Measurements from ENCODE around the gene ATP9B.

ATP9B gene

GRCh38 chr18:79299272-79299671, 230.1 kb downstream of the ATP9B start:
- Histone ChIP-seq H3K27me3 (replicated peaks; ENCODE audit: control insufficient read depth, insufficient read depth, low read length) (no peaks in the 10 kb centered on the region), H3K9me3 (ENCODE audit: control insufficient read depth, low read length) (no peaks in the 10 kb centered on the region), H3K9ac (ENCODE audit: low read length) (no peak overlapping the region), H3K4me3 (ENCODE audit: low read length) (no peak overlapping the region), H3K4me1 (ENCODE audit: control insufficient read depth, insufficient read depth, low read length) (no peaks in the 10 kb centered on the region), H3K36me3 (ENCODE audit: control insufficient read depth, insufficient read depth, low read length, severe bottlenecking) (peaks cover 16% of the 10 kb centered on the region)
- DNase-seq (ENCODE audit: low read depth) = no peak

DNA sequence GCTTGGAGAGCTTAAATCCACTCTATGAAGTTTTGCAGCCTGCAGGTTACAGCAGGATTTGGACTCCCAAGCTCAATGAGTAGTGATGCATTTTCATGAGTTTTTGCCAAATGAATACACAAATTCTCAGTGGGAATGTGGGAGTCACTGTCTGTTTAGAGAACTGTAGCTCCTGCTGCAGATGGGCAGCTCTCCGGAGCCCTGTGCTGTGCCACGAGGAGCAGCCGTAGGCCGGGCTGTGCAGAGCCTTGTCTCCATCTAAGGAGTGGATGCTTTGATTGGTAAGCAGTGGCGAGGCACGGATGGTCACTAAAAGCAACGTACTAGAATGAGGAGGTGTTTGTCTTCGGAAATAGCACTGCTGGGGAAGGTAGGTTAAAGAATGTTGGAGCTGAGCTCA, 230.5 kb downstream of the ATP9B start:
- Histone ChIP-seq H3K36me3 (ENCODE audit: control insufficient read depth, insufficient read depth, low read length, severe bottlenecking) (peaks cover 15% of the 10 kb centered on the region), H3K9me3 (ENCODE audit: control insufficient read depth, low read length) (no peaks in the 10 kb centered on the region), H3K27me3 (replicated peaks; ENCODE audit: control insufficient read depth, insufficient read depth, low read length) (no peaks in the 10 kb centered on the region), H3K4me3 (ENCODE audit: low read length) (no peak overlapping the region), H3K9ac (ENCODE audit: low read length) (no peak overlapping the region), H3K4me1 (ENCODE audit: control insufficient read depth, insufficient read depth, low read length) (no peaks in the 10 kb centered on the region)
- DNase-seq (ENCODE audit: low read depth) = no peak

DNA sequence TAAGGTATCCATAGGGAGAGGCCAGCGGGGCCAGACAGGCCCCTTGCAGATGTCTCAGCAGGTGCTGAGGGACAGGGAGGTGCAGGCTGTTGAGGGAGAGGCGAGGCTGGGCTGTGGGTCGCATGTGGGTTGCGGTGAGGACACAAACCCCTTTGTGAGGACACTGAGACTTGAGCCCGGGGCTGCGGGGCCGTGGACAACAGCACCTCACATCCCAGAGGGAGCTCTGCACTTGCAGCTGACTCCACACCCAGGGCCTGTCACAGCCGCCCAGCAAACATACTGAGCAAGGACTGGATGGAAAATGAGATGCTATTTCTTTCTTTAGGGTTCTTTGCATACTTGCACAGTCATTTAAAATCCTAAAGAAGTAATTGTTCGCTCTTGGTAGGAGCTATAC, 231.2 kb downstream of the ATP9B start:
- H3K27me3 ChIP-seq (replicated peaks; ENCODE audit: control insufficient read depth, insufficient read depth, low read length) = no peaks in the 10 kb centered on the region
- DNase-seq (ENCODE audit: low read depth) = no peak
- no peaks in the 10 kb centered on the region for H3K4me1 ChIP-seq (ENCODE audit: control insufficient read depth, insufficient read depth, low read length)
- H3K36me3 ChIP-seq (ENCODE audit: control insufficient read depth, insufficient read depth, low read length, severe bottlenecking) = peaks cover 22% of the 10 kb centered on the region
- no peaks in the 10 kb centered on the region for H3K9me3 ChIP-seq (ENCODE audit: control insufficient read depth, low read length)
- H3K9ac ChIP-seq (ENCODE audit: low read length) = no peak overlapping the region
- H3K4me3 ChIP-seq (ENCODE audit: low read length) = no peak overlapping the region

- H3K4me1 ChIP-seq (ENCODE audit: control insufficient read depth, insufficient read depth, low read length) = no peaks in the 10 kb centered on the region
- no peaks in the 10 kb centered on the region for H3K27me3 ChIP-seq (replicated peaks; ENCODE audit: control insufficient read depth, insufficient read depth, low read length)
- H3K9ac ChIP-seq (ENCODE audit: low read length) = no peak overlapping the region
- H3K4me3 ChIP-seq (ENCODE audit: low read length) = no peak overlapping the region
- DNase-seq (ENCODE audit: low read depth) = no peak
- peaks cover 32% of the 10 kb centered on the region for H3K36me3 ChIP-seq (ENCODE audit: control insufficient read depth, insufficient read depth, low read length, severe bottlenecking)
- no peaks in the 10 kb centered on the region for H3K9me3 ChIP-seq (ENCODE audit: control insufficient read depth, low read length)
Observed at GRCh38 chr18:79302120-79302519, 232.9 kb downstream of the ATP9B start.

DNA sequence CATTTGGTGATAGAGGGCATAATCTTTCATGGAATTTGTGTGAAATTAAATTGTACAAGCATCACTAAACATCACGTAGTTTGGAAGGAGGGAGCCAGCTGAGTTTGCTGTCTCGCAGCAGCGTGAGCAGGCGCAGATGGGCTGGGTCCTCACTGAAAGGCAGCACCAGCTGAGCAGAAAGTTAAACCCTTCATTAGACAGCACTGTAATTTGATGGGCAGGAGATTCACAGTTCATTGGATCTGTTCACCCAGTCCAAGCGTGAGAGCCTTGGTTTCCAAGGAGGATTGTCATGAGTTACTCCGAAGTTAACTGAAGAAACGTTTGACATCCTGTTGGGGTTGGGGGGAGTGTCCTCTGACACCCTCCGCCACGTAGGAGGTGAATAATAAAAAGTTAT, 236.7 kb downstream of the ATP9B start:
- H3K36me3 ChIP-seq (ENCODE audit: control insufficient read depth, insufficient read depth, low read length, severe bottlenecking) = peaks cover 37% of the 10 kb centered on the region
- no peak for DNase-seq (ENCODE audit: low read depth)

GRCh38 chr18:79309614-79310358, 240.6 kb downstream of the ATP9B start:
- Histone ChIP-seq H3K4me3 (ENCODE audit: low read length) (no peak overlapping the region), H3K9ac (ENCODE audit: low read length) (no peak overlapping the region), H3K4me1 (ENCODE audit: control insufficient read depth, insufficient read depth, low read length) (peaks cover 3% of the 10 kb centered on the region), H3K27me3 (replicated peaks; ENCODE audit: control insufficient read depth, insufficient read depth, low read length) (no peaks in the 10 kb centered on the region), H3K36me3 (ENCODE audit: control insufficient read depth, insufficient read depth, low read length, severe bottlenecking) (peaks cover 35% of the 10 kb centered on the region), H3K9me3 (ENCODE audit: control insufficient read depth, low read length) (no peaks in the 10 kb centered on the region)
- DNase-seq (ENCODE audit: low read depth) = no peak

More for the DNA sequence above, 236.7 kb downstream of the ATP9B start:
- Histone ChIP-seq H3K9me3 (ENCODE audit: control insufficient read depth, low read length) (no peaks in the 10 kb centered on the region), H3K27me3 (replicated peaks; ENCODE audit: control insufficient read depth, insufficient read depth, low read length) (no peaks in the 10 kb centered on the region), H3K4me1 (ENCODE audit: control insufficient read depth, insufficient read depth, low read length) (peaks cover 3% of the 10 kb centered on the region), H3K9ac (ENCODE audit: low read length) (no peak overlapping the region), H3K4me3 (ENCODE audit: low read length) (no peak overlapping the region)

DNA sequence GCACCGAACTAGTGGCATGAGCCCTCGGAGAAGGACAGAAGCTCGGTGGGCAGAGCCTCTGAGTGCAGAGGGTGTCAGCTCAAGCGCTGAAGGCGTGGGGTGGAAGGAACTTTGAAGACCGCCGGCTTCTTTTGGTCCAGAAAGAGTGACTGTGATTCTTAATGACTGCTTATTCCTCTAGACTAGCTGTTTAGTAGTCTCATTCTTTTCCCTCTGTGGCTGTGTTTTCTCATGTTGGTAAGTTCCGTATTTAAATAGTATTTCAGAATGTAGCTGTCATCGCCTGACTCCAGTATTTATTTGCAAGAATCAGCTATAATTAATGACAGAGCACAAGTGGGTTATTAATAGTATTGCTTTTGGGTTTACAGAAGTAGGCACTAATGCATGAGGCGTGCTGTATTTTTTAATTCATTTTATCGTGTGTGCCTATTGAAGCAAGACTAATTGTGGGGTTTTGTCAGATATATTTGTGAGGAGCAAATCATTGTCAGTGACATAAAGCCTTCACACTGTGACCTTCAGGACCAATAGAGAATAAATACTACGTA, 245.7 kb downstream of the ATP9B start:
- no peaks in the 10 kb centered on the region for H3K27me3 ChIP-seq (replicated peaks; ENCODE audit: control insufficient read depth, insufficient read depth, low read length)
- H3K4me3 ChIP-seq (ENCODE audit: low read length) = no peak overlapping the region
- H3K4me1 ChIP-seq (ENCODE audit: control insufficient read depth, insufficient read depth, low read length) = peaks cover 3% of the 10 kb centered on the region
- peaks cover 17% of the 10 kb centered on the region for H3K36me3 ChIP-seq (ENCODE audit: control insufficient read depth, insufficient read depth, low read length, severe bottlenecking)
- H3K9ac ChIP-seq (ENCODE audit: low read length) = no peak overlapping the region
- peaks cover 6% of the 10 kb centered on the region for H3K9me3 ChIP-seq (ENCODE audit: control insufficient read depth, low read length)
- DNase-seq (ENCODE audit: low read depth) = no peak

DNA sequence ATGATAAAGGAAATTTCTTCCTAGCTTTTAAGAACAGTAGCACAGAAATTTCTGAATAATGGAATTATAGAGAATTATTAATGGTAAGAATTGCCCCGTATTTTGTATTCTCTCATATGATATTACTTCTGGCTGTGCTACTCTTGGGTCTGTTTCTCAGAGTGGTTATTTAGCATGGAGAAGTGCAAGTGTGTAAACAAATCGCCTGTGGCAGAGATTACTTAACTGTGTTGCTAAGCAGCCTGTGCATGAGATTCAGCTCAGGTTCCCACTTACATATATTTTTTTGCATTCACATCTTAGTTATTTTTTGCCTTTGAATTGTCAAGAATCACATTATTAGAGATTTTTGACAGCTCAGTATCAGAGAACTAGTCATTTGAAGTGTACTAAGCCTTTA, 246.4 kb downstream of the ATP9B start:
- no peak for DNase-seq (ENCODE audit: low read depth)
- Histone ChIP-seq H3K9me3 (ENCODE audit: control insufficient read depth, low read length) (peaks cover 6% of the 10 kb centered on the region), H3K4me3 (ENCODE audit: low read length) (no peak overlapping the region), H3K4me1 (ENCODE audit: control insufficient read depth, insufficient read depth, low read length) (no peaks in the 10 kb centered on the region), H3K9ac (ENCODE audit: low read length) (no peak overlapping the region), H3K27me3 (replicated peaks; ENCODE audit: control insufficient read depth, insufficient read depth, low read length) (no peaks in the 10 kb centered on the region), H3K36me3 (ENCODE audit: control insufficient read depth, insufficient read depth, low read length, severe bottlenecking) (peaks cover 17% of the 10 kb centered on the region)

DNA sequence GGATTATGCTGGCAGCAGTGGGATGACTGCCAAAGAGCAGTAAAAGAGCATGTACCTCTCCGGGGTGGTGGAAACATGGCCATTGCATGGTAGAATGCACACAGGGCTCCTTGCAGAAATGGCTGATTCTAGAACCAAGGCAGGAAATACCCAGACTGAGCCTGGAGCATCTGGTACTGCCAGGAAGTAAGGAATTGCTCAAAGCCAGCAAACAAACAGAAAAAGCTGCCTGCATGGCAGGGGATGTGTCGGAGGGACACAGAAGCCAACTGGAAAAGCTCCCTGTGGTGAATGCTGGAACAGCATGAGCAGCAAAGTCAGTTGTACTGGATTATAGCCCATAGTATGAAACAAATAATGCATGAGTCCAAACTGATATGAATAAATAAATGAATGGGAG, 248.5 kb downstream of the ATP9B start:
- peaks cover 15% of the 10 kb centered on the region for H3K4me1 ChIP-seq (ENCODE audit: control insufficient read depth, insufficient read depth, low read length)
- no peak overlapping the region for H3K4me3 ChIP-seq (ENCODE audit: low read length)
- peaks cover 8% of the 10 kb centered on the region for H3K36me3 ChIP-seq (ENCODE audit: control insufficient read depth, insufficient read depth, low read length, severe bottlenecking)
- no peaks in the 10 kb centered on the region for H3K27me3 ChIP-seq (replicated peaks; ENCODE audit: control insufficient read depth, insufficient read depth, low read length)
- H3K9ac ChIP-seq (ENCODE audit: low read length) = no peak overlapping the region
- H3K9me3 ChIP-seq (ENCODE audit: control insufficient read depth, low read length) = peaks cover 6% of the 10 kb centered on the region
- DNase-seq (ENCODE audit: low read depth) = no peak

DNA sequence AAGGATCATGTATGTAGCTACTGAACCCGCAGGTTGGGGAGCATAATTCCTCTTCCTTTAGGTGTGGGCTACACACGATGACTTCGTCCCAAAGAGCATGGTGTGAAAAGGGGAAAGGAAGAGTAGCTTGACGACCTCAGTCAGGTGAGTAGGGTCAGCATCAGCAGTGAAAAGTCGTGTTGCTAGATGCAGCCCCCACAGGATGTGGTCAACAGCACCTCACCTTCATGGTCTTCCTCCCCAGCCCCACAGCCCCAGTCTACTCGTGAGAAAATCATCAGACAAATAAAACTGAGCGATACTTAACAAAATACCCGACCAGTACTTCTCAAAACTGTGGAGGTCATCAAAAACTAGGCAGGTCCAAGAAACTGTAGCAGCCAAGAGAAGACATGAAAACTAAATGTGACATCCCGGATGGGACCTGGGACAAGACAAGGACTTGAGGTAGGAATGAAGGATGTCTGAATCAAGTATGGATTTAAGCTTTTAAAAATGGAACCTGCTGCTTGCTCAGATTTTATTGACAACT, 249.0 kb downstream of the ATP9B start:
- H3K4me1 ChIP-seq (ENCODE audit: control insufficient read depth, insufficient read depth, low read length) = peaks cover 17% of the 10 kb centered on the region
- no peaks in the 10 kb centered on the region for H3K27me3 ChIP-seq (replicated peaks; ENCODE audit: control insufficient read depth, insufficient read depth, low read length)
- peaks cover 6% of the 10 kb centered on the region for H3K9me3 ChIP-seq (ENCODE audit: control insufficient read depth, low read length)
- peaks cover 8% of the 10 kb centered on the region for H3K36me3 ChIP-seq (ENCODE audit: control insufficient read depth, insufficient read depth, low read length, severe bottlenecking)
- no peak overlapping the region for H3K4me3 ChIP-seq (ENCODE audit: low read length)
- no peak overlapping the region for H3K9ac ChIP-seq (ENCODE audit: low read length)
- DNase-seq (ENCODE audit: low read depth) = no peak

GRCh38 chr18:79320216-79320850, 251.1 kb downstream of the ATP9B start:
- H3K36me3 ChIP-seq (ENCODE audit: control insufficient read depth, insufficient read depth, low read length, severe bottlenecking) = peaks cover 8% of the 10 kb centered on the region
- H3K9ac ChIP-seq (ENCODE audit: low read length) = no peak overlapping the region
- H3K4me3 ChIP-seq (ENCODE audit: low read length) = no peak overlapping the region
- H3K27me3 ChIP-seq (replicated peaks; ENCODE audit: control insufficient read depth, insufficient read depth, low read length) = no peaks in the 10 kb centered on the region
- peaks cover 17% of the 10 kb centered on the region for H3K4me1 ChIP-seq (ENCODE audit: control insufficient read depth, insufficient read depth, low read length)
- peaks cover 6% of the 10 kb centered on the region for H3K9me3 ChIP-seq (ENCODE audit: control insufficient read depth, low read length)
- DNase-seq (ENCODE audit: low read depth) = no peak

All from adipocyte (in vitro differentiated cells).